Naive thymus-derived CD4-positive, alpha-beta T cell (primary cell): Measurements from ENCODE around the gene DIRAS1. TPM values are rescaled to one million over a fixed set of nuclear protein-coding genes. Genes with fewer than 3 reads are reported as not detected.

ENCODE experiments used
- ATAC-seq: fragments of 150-1000 bp; cut with Tn5 transposase; 2 replicates; pipeline ENCODE4 v1.10.0; 2021; ENCODE audit warnings: mild to moderate bottlenecking, moderate library complexity
- CTCF ChIA-PET: fragments of 350-600 bp; sonication (Branson Sonifier 250); formaldehyde crosslinking; loops from one replicate; lab custom pipeline; 2021; ENCODE audit warnings: antibody characterized with exemption; lab: Charles Lee
- POLR2A ChIA-PET: fragments of 350-600 bp; sonication (Branson Sonifier 250); formaldehyde crosslinking; loops from one replicate; lab custom pipeline; 2021; ENCODE audit warnings: antibody characterized with exemption, inconsistent platforms; lab: Charles Lee
- DNase-seq, 9 donors: peaks; one replicate each; pipeline versions ENCODE4 v3.0.0 to v3.0.0-alpha.2; 2020 to 2022; ENCODE audit warnings: mixed read lengths in 1 of 9
- H3K27ac ChIP-seq: one replicate; pipeline ENCODE4 v1.7.0; 2013; ENCODE audit warnings: mild to moderate bottlenecking, low read depth, low read length, moderate library complexity
- H3K27me3 ChIP-seq, 2 donors: one replicate each; pipeline ENCODE4 v1.7.0; 2013; ENCODE audit warnings: low read length in 2 of 2, mild to moderate bottlenecking in 2 of 2, moderate library complexity in 2 of 2; ENCODE audit not compliant: control insufficient read depth in 2 of 2, insufficient read depth in 2 of 2
- H3K36me3 ChIP-seq, 3 experiments: 1 replicate in 2 of 3; 2 replicates in 1 of 3; pipeline ENCODE4 v1.7.0; 2013; ENCODE audit warnings: low read length in 3 of 3, mild to moderate bottlenecking in 3 of 3, moderate library complexity in 1 of 3; ENCODE audit not compliant: insufficient read depth in 3 of 3, control insufficient read depth in 2 of 3
- H3K4me1 ChIP-seq, 2 donors: one replicate each; pipeline ENCODE4 v1.7.0; 2013; ENCODE audit warnings: low read length in 2 of 2, mild to moderate bottlenecking in 2 of 2, moderate library complexity in 1 of 2; ENCODE audit not compliant: control insufficient read depth in 2 of 2, insufficient read depth in 2 of 2
- H3K4me3 ChIP-seq: 2 replicates; pipeline ENCODE4 v1.7.0; 2013; ENCODE audit warnings: mild to moderate bottlenecking, low read length
- H3K9me3 ChIP-seq, 3 experiments: 1 replicate in 2 of 3; 2 replicates in 1 of 3; pipeline ENCODE4 v1.7.0; 2013; ENCODE audit warnings: low read length in 3 of 3; ENCODE audit not compliant: control insufficient read depth in 2 of 3
- H3K27ac Mint-ChIP-seq, 9 donors: one replicate each; pipeline ENCODE4 v1.8.0; 2020 to 2022; ENCODE audit warnings: mixed read lengths in 9 of 9, mild to moderate bottlenecking in 8 of 9, moderate library complexity in 5 of 9, inconsistent platforms in 2 of 9
- H3K27me3 Mint-ChIP-seq, 5 donors: one replicate each; pipeline ENCODE4 v1.8.0; 2021 to 2022; ENCODE audit warnings: mixed read lengths in 5 of 5, mild to moderate bottlenecking in 1 of 5
- H3K36me3 Mint-ChIP-seq, 5 donors: one replicate each; pipeline ENCODE4 v1.8.0; 2020 to 2022; ENCODE audit warnings: mixed read lengths in 5 of 5, mild to moderate bottlenecking in 3 of 5, inconsistent platforms in 1 of 5
- H3K4me1 Mint-ChIP-seq, 7 donors: one replicate each; pipeline ENCODE4 v1.8.0; 2020 to 2022; ENCODE audit warnings: mixed read lengths in 7 of 7, mild to moderate bottlenecking in 3 of 7, inconsistent platforms in 1 of 7
- H3K4me3 Mint-ChIP-seq, 10 donors: one replicate each; pipeline ENCODE4 v1.8.0; 2020 to 2022; ENCODE audit warnings: mild to moderate bottlenecking in 10 of 10, mixed read lengths in 10 of 10, moderate library complexity in 6 of 10, inconsistent platforms in 2 of 10
- H3K9me3 Mint-ChIP-seq, 11 donors: one replicate each; pipeline ENCODE4 v1.8.0; 2020 to 2022; ENCODE audit warnings: mixed read lengths in 11 of 11, mild to moderate bottlenecking in 4 of 11, inconsistent platforms in 1 of 11, moderate library complexity in 1 of 11
- intact Hi-C, 2 donors: fragments of 100-400 bp; cut with micrococcal nuclease; formaldehyde crosslinking; loops; one replicate each; pipeline ENCODE4 v1.15.1; 2023
- polyA plus RNA-seq, 2 donors: library from polyadenylated mRNA; unstranded; fragments of 300-500 nt; fragmentation: Illumina TruSeq; gene quantifications; one replicate each; pipeline ENCODE4 v1.2.3, GENCODE V29; 2021
- total RNA-seq, 6 experiments: library from RNA in 5 of 6; stranded (reverse) in 5 of 6; gene quantifications; 1 replicate in 5 of 6; 2 replicates in 1 of 6; pipeline ENCODE4 v1.2.3 and lab custom pipeline; 2021 to 2026

Gene DIRAS1
- total and polyA plus RNA-seq, 7 experiments from 2014 or later: 0.07 to 0.53 (median 0.33) TPM; not detected in 3

GRCh38 chr19:2699413-2700140 is 21.6 kb downstream of the DIRAS1 start:
- peaks cover 0 to 16% of the 10 kb centered on the region in 2 donors for H3K4me1 ChIP-seq
- no peaks in the 10 kb centered on the region for H3K27me3 ChIP-seq
- no peaks in the 10 kb centered on the region for H3K9me3 ChIP-seq
- intact Hi-C loops: no loop called here
- Mint-ChIP-seq H3K4me1 (peaks cover 6 to 51% (median 45%) of the 10 kb centered on the region in 7 donors), H3K9me3 (peaks cover 0 to 4% (median 0%) of the 10 kb centered on the region in 11 donors), H3K27me3 (peaks cover 0 to 12% (median 0%) of the 10 kb centered on the region in 5 donors), H3K27ac (peak overlapping the region in 7 of 9 donors; percentile 37 to 90 (median 69)), H3K36me3 (no peaks in the 10 kb centered on the region), H3K4me3 (peak overlapping the region in 7 of 10 donors; percentile 13 to 74 (median 40))
- DNase-seq (no peak), ATAC-seq (no peak)
- no peaks in the 10 kb centered on the region for H3K36me3 ChIP-seq
- POLR2A ChIA-PET: interaction anchor here (0.6 kb wide), 1 partner anchor 656 kb away, joined by 3 read pairs; no protein-coding TSS in a partner anchor
- no peak overlapping the region for H3K27ac ChIP-seq
- H3K4me3 ChIP-seq: no peak overlapping the region
- CTCF ChIA-PET: no interaction called here

- ATAC-seq (no peak), DNase-seq (no peak)
- Histone ChIP-seq H3K4me1 (peaks cover 0 to under 1% of the 10 kb centered on the region in 2 donors), H3K27ac (no peak overlapping the region), H3K9me3 (no peaks in the 10 kb centered on the region), H3K27me3 (no peaks in the 10 kb centered on the region), H3K36me3 (no peaks in the 10 kb centered on the region), H3K4me3 (no peak overlapping the region)
- ChIA-PET POLR2A (no interaction called here), CTCF (no interaction called here)
- H3K27me3 Mint-ChIP-seq: no peaks in the 10 kb centered on the region
- H3K27ac Mint-ChIP-seq: peak overlapping the region in 1 of 9 donors; percentile 25
- no peaks in the 10 kb centered on the region for H3K9me3 Mint-ChIP-seq
- peaks cover 0 to 20% (median 15%) of the 10 kb centered on the region in 7 donors for H3K4me1 Mint-ChIP-seq
- H3K4me3 Mint-ChIP-seq: no peak overlapping the region
- H3K36me3 Mint-ChIP-seq: peaks cover 0 to 6% (median 0%) of the 10 kb centered on the region in 5 donors
- intact Hi-C loops: no loop called here
Measured at GRCh38 chr19:2694196-2694595, 27.0 kb downstream of the DIRAS1 start.

GRCh38 chr19:2693492-2694160 is 27.5 kb downstream of the DIRAS1 start:
- Mint-ChIP-seq H3K4me3 (no peak overlapping the region), H3K9me3 (no peaks in the 10 kb centered on the region), H3K27me3 (no peaks in the 10 kb centered on the region), H3K27ac (no peak overlapping the region), H3K36me3 (peaks cover 0 to 6% (median 0%) of the 10 kb centered on the region in 5 donors), H3K4me1 (peaks cover 0 to 15% (median 10%) of the 10 kb centered on the region in 7 donors)
- CTCF ChIA-PET: interaction anchor here (0.6 kb wide), 1 partner anchor 302 kb away, joined by 3 read pairs; no protein-coding TSS in a partner anchor
- no peaks in the 10 kb centered on the region for H3K9me3 ChIP-seq
- H3K4me3 ChIP-seq: no peak overlapping the region
- H3K27ac ChIP-seq: no peak overlapping the region
- no peaks in the 10 kb centered on the region for H3K4me1 ChIP-seq
- intact Hi-C loops: no loop called here
- no peaks in the 10 kb centered on the region for H3K27me3 ChIP-seq
- DNase-seq (no peak), ATAC-seq (no peak)
- no peaks in the 10 kb centered on the region for H3K36me3 ChIP-seq
- POLR2A ChIA-PET: no interaction called here

- Histone ChIP-seq H3K27me3 (no peaks in the 10 kb centered on the region), H3K4me3 (no peak overlapping the region), H3K9me3 (no peaks in the 10 kb centered on the region), H3K4me1 (no peaks in the 10 kb centered on the region), H3K27ac (no peak overlapping the region), H3K36me3 (no peaks in the 10 kb centered on the region)
- ChIA-PET CTCF (no interaction called here), POLR2A (no interaction called here)
- H3K4me1 Mint-ChIP-seq: peaks cover 0 to 11% (median 7%) of the 10 kb centered on the region in 7 donors
- H3K9me3 Mint-ChIP-seq: no peaks in the 10 kb centered on the region
- no peak overlapping the region for H3K4me3 Mint-ChIP-seq
- DNase-seq (no peak), ATAC-seq (no peak)
- no peak overlapping the region for H3K27ac Mint-ChIP-seq
- H3K27me3 Mint-ChIP-seq: no peaks in the 10 kb centered on the region
- peaks cover 0 to 6% (median 0%) of the 10 kb centered on the region in 5 donors for H3K36me3 Mint-ChIP-seq
- intact Hi-C loops: no loop called here
Measured at GRCh38 chr19:2691951-2692350, 29.2 kb downstream of the DIRAS1 start.

GRCh38 chr19:2690856-2691255 is 30.3 kb downstream of the DIRAS1 start:
- Histone ChIP-seq H3K27me3 (no peaks in the 10 kb centered on the region), H3K9me3 (no peaks in the 10 kb centered on the region), H3K36me3 (no peaks in the 10 kb centered on the region), H3K4me3 (no peak overlapping the region), H3K4me1 (no peaks in the 10 kb centered on the region), H3K27ac (no peak overlapping the region)
- no peak for ATAC-seq
- ChIA-PET POLR2A (interaction anchor here (0.6 kb wide), 1 partner anchor 361 kb away, joined by 3 read pairs; no protein-coding TSS in a partner anchor), CTCF (no interaction called here)
- Mint-ChIP-seq H3K9me3 (no peaks in the 10 kb centered on the region), H3K27ac (no peak overlapping the region), H3K27me3 (no peaks in the 10 kb centered on the region), H3K36me3 (peaks cover 0 to 10% (median 0%) of the 10 kb centered on the region in 5 donors), H3K4me1 (peaks cover 0 to 8% (median 6%) of the 10 kb centered on the region in 7 donors), H3K4me3 (no peak overlapping the region)
- intact Hi-C loops: no loop called here
- DNase-seq: no peak

- CTCF ChIA-PET: interaction anchor here (0.6 kb wide), 1 partner anchor 188 kb away, joined by 3 read pairs; no protein-coding TSS in a partner anchor
- POLR2A ChIA-PET: no interaction called here
- Histone ChIP-seq H3K4me3 (no peak overlapping the region), H3K4me1 (no peaks in the 10 kb centered on the region), H3K36me3 (no peaks in the 10 kb centered on the region), H3K27ac (no peak overlapping the region), H3K27me3 (no peaks in the 10 kb centered on the region), H3K9me3 (no peaks in the 10 kb centered on the region)
- Mint-ChIP-seq H3K9me3 (peaks cover 0 to 1% (median 0%) of the 10 kb centered on the region in 11 donors), H3K4me3 (no peak overlapping the region), H3K27me3 (no peaks in the 10 kb centered on the region), H3K36me3 (peaks cover 0 to 20% (median 0%) of the 10 kb centered on the region in 5 donors), H3K27ac (no peak overlapping the region), H3K4me1 (no peaks in the 10 kb centered on the region)
- ATAC-seq (no peak), DNase-seq (no peak)
- intact Hi-C loops: no loop called here
Measured at GRCh38 chr19:2686360-2686759, 34.8 kb downstream of the DIRAS1 start.
